Measurements from ENCODE around the gene OR2AT4.
"Not testable (repeated sequence)": the region's sequence is repeated elsewhere in the genome, so short reads cannot be mapped to it uniquely, and the experiment has no call there.

OR2AT4 gene

GRCh38 chr11:75096456-75097172 lies at the start of gene OR2AT4:
OR2AT4 (minus strand) TSS chr11:75096876.
- DNase-seq = no peak

DNA sequence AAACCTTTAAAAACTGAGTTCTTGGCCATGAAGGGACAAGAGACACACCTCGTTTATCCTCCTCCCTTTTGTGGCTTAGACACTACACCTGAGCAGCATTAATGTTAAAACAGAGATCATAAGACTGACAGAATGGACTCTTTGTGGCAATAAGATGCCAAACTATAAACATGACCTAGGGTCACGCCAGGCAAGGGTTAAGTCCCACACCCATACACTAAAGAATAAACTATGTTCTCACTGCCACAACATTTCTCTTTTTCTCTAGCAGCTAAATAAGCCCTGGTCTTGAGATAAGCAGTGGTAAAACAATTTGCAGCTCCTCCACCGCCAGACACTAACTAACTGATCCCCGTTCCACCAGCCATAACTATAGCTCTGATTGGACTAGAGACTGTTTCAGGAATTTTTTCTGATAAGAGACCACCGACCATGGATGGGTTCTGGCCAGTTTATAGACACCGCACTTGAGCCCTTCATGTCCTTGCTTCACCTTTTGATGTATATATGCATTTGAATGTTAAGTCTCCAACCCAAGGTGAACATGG lies 49.4 kb upstream of the OR2AT4 start:
- DNase-seq = no peak

DNA sequence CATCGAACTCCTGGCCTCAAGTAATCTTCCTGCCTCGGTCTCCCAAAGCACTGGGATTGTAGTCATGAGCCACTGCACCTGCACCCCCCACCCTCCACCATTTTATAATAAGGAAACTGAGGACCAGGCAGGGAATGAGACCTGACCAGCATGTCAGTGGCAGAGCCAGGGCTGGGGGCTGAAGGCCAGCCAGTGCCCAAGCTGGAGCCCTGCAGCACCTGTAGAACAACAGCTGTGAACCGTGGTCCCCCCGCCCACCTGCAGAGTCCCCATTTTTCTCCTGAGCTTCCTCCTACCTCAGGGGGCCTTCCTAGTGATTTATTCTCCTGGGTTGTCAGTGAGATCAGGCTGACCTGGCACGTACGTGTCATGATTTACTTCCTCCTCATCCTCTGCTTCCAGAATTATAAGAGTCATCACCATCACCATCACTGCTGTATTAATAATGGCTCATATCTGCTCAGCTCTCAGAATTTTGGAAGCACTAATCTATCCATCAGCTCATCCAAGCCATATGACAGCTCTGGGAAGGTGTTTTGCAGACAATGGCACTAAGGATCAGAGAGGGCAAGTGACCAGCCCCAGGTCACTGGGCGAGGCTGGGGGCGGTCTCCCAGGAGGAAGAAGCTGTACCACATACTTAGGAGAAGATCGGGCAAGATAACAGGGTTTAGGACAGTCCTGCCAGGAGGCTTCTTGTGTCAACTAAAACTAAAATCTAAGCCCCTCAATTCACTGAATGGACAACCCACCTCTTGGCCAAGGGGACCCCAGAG lies 48.7 kb upstream of the OR2AT4 start:
- no peak for DNase-seq

GRCh38 chr11:75144716-75145014 lies 48.0 kb upstream of the OR2AT4 start:
- no peak for DNase-seq

- DNase-seq = no peak
Observed at GRCh38 chr11:75143420-75143731, 46.7 kb upstream of the OR2AT4 start.

DNA sequence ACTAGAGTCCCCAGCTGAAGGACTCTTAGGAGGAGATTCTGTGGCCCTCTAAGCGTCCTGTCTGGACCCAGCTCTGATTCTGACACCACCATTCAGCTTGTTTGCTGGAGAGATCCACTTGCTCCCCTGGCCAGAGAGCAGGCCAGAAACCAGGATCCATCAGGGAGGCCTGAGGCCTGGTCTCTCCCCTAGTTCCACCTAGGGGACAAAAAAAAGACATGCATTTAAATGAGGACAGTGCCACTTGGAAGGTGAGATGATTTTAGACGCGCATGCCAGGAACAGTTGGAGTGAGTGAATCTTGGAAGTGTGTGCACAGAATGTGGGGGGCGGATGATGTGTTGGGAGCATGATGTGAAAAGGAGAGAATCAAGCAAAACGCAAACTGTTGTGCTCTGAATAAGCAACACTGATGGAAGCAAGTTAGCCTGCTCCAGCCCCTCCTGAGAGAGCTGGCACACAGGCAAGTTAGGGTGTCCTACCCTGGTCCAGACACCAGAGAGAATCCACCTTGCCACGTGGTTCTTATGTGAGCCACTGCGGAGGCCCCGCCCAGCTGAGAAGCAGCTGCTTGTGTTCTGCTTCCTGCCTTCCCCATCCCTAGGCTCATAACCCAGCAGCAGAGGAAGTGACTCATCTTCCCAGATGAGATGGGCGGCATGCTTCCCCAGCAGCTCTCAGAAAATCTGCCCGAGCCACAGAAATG lies 46.2 kb upstream of the OR2AT4 start:
- DNase-seq = peak; percentile 12

- no peak for DNase-seq
Observed at GRCh38 chr11:75141166-75141565, 44.5 kb upstream of the OR2AT4 start.

- DNase-seq = peak; percentile 62
Observed at GRCh38 chr11:75140269-75141138, 43.8 kb upstream of the OR2AT4 start.

DNA sequence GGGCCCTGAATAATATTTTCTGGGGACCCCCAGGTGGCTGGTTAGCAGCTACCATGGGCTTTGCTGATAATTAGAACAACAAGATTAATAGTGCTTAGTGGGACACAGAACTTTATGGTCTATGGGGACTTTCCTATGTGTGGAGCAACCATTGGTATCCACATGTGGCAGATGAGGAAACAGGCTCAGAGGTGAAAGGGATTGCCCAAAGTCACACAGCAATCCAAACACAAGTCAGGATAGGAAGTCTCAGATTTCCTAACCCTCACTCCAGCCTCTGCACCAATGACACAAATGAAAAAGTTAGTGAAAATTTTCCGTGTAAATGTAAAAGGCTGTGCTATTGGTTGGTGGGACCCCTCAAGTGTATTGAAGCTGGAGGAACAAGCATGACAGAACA lies 39.0 kb upstream of the OR2AT4 start:
- no peak for DNase-seq

DNA sequence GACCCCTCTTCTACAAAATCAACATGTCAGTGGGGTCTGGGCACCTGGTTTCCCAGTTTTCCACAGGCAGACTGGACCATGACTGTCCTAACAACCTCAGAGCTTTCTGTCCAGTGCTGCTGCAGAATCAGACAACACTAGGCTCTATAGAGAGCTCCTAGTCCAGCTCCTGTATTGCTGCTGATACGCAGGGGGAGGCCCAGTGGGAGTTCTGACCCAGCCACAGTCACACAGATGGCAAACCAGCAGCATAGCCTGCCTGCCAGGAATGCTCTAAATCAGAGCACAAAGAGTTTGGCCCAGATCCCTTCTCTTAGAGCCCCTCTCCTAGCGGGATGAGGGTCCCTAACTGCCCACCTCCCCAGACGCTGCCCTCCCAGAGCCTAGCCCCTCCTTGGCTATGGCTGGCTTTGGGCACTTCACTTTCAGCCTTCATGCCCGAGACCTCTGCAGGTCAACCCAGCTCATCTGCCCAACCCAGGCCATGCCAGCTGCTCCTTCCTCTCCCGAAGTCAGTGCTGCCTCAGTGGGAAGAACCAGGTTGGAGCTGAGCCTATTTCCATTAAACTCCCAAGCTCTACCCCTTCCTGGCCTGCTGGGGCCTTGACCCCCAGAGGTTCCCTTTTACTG lies 38.5 kb upstream of the OR2AT4 start:
- no peak for DNase-seq

DNA sequence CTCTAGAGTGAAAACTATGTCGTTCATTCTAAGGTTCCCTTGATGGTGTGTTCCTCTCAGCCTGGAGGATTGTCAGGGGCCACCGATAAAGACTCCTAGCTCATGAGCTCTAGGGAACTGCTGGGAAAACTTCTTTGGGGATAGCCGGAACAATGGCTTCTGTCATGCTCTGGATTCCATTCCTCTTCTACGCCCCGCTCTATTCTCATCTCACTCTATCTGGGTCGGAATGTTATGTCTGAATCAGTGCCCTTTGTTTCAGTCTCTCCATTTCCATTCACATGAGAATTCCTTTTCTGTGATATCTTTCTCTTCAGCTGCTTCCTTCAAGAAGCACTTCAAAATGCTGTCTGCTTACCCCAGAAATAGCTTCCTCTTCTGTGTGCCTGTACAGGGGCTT lies 37.3 kb upstream of the OR2AT4 start:
- DNase-seq = no peak

DNA sequence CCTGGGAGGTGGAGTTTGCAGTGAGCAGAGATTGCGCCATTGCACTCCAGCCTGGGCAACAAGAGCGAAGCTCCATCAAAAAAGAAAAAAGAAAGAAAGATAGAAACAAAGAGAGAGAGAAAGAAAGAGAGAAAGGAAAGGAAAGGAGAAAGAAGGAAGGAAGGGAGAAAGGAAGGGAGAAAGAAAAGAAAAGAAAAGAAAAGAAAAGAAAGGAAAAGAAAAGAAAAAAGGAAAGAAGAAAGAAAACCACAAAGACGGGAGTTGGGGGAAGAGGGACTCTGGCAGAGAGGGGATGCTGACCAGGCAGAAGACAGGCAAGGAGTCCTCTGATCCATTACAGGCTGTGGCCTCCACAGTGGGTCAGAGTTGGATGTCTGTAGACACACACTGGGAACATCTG lies 35.4 kb upstream of the OR2AT4 start:
- DNase-seq = no peak

DNA sequence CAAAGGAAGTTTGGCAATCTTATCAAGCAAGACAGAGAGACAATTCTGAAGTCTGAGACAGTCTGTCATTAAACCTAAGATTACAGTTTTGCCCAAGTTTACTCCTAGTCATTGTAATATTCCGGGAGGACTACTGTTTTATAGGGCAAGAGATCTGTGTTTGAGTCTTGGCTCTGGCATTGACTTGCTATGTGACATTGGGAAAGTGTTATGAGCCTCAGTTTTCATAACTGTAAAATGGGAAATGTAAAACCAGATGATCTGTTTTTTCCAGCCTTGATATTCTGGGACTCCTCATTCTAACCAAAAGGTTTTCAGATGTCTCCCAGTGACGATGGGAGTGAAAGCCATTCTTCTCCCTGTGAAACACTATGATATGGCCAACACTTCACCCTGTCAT lies 29.9 kb upstream of the OR2AT4 start:
- no peak for DNase-seq

DNA sequence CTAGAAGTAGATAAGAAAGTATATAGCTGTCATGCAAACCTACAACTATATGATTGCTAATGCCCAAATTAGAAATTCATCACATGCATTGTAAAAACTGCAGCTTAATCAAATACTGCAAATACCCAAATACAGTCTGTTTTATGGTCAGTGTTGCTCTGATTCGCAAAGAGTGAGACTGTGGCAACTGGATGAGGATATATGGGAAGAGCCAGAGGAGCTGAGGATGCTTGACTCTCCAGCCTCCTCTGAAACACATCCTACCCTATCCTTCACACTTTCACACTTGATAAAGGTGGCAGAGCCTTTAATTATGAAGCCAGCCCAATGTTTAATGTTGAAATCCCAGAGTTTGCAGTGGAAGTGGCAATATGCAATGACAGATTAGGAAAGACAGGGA lies 21.9 kb upstream of the OR2AT4 start:
- DNase-seq = no peak

GRCh38 chr11:75114465-75114864 lies 17.8 kb upstream of the OR2AT4 start:
- no peak for DNase-seq

DNA sequence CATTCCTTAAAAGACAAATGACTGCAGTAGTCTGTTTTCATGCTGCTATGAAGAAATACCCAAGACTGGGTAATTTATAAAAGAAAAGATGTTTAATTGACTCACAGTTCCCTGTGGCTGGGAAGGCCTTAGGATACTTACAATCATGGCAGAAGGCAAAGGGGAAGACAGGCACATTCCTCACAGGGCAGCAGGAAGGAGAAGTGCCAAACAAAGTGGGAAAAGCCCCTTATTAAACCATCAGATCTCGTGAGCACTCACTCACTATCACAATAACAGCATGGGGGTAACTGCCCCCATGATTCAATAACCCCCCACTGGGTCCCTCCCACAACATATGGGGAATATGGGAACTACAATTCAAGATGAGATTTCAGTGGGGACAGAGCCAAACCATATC lies 16.4 kb upstream of the OR2AT4 start:
- DNase-seq = no peak

GRCh38 chr11:75112200-75112599 lies 15.5 kb upstream of the OR2AT4 start:
- DNase-seq = no peak

GRCh38 chr11:75107187-75107586 lies 10.5 kb upstream of the OR2AT4 start:
- DNase-seq = no peak

GRCh38 chr11:75105967-75106681 lies 9.4 kb upstream of the OR2AT4 start:
- DNase-seq = not testable (repeated sequence)

DNA sequence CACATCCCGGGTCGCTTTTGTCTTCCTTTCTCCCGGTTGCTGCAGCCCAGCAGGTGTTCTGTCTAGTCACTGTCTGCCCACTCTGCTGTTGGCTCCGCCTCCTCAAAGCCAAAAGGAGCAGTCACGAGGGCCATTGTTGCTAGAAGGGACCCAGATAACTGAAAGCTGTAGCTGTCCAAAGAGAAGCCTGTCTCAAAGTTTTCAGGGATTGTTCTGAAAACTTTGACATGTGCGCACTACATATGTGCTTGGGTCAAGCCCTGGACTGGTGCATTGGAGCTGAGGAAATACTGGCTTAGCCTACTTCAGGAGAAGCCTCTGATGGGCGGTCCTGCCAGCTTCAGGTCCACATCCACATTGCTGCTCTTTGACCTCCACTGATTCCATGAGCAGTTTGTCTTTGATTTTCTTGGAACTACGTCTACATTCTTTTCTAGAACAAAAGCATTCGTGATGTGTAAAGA lies 8.8 kb upstream of the OR2AT4 start:
- DNase-seq = peak; percentile 18

GRCh38 chr11:75103380-75104026 lies 6.8 kb upstream of the OR2AT4 start:
- no peak for DNase-seq

All from NCI-H82 (cell line).